GM18511 (cell line): ENCODE measurements around the gene PTPRK.
"Not testable (repeated sequence)": the region's sequence is repeated elsewhere in the genome, so short reads cannot be mapped to it uniquely, and the experiment has no call there.

ENCODE experiments used
- ATAC-seq: cut with Tn5 transposase; IDR thresholded peaks from one replicate; pipeline ENCODE4 v1.9.1; 2021; ENCODE audit warnings: mild to moderate bottlenecking, moderate library complexity; ENCODE audit not compliant: unreplicated experiment

The PTPRK gene

GRCh38 chr6:128047989-128048388, 472.4 kb downstream of the PTPRK start:
- ATAC-seq: no peak

DNA sequence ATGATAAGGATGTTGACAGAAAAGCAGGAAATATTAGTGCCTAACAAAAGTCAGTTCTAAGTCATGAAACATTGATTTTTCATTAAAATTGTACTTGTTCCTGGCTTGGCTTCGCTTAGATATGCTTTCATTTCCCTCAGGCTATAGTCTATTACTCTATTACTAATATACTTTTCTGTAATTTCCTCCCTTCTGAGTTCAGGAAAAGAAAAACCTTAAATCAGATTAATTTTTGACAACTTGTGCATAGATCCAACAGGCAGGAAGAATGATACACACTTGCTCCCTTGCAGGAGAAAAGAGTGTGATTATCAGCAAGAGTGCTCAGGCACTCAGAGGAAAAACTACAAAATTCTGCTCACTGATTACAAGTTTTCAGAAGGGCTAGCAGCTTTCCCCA, 474.4 kb downstream of the PTPRK start:
- no peak for ATAC-seq

- ATAC-seq: no peak
Observed at GRCh38 chr6:128039543-128039942, 480.9 kb downstream of the PTPRK start.

GRCh38 chr6:128036808-128037570, 483.4 kb downstream of the PTPRK start:
- no peak for ATAC-seq

DNA sequence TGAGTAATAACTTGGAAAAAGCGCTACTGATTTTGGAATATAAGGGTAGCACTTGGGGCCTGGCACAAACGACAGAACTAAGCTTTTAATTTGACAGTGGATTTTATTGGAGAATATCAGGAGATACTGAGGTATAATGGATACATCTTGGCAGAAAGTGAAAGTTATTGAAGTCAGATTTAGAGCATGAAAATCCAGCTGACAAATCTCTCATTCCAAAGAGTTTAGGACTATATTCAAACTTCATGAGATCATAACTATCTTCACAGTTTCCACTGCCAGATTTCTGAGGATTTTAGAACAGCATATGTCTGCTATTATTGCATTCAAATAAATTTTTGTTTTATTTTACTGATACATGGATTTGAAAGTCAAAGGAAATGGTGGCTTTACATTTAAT, 487.2 kb downstream of the PTPRK start:
- ATAC-seq: no peak

- ATAC-seq: no peak
Observed at GRCh38 chr6:128032042-128032441, 488.4 kb downstream of the PTPRK start.

DNA sequence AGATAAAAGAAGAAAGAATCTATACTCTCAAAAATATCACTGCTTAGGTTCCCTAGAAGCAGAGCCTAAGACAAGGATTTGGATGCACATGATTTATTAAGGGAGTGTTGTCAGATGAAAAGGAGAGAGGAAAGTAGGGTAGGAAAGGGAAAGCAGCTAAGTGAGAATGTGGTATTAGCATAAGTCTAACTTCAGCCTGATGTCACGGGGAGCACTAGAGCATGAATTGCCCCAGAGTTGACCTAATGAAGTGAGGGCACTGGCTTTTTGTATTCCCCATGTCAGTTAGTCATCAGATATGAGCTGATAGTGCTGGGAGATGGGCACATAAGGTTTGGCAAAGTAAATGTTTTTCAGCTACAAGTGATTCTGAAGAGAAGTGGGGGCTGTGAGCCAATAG, 490.6 kb downstream of the PTPRK start:
- peak; percentile 71 for ATAC-seq

- ATAC-seq: no peak
Observed at GRCh38 chr6:128028183-128028582, 492.2 kb downstream of the PTPRK start.

DNA sequence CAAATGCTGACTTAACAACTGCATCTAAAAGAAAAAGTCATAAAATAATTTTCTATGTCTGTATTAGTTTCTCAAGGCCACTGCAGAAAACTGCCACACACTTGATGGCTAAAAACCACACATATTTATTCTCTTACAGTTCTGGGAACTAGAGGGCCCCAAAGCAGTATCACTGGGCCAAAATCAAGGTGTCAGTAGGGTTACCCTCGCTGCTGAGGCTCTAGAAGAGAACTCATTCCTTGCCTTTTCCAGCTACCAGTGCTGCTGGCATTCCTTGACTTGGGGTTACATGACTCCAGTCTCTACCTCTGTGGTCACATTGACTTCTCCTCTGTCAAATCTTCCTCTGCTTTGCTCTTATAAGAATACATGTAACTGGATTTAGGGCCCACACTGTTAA, 494.9 kb downstream of the PTPRK start:
- ATAC-seq: no peak

GRCh38 chr6:128024969-128025368, 495.4 kb downstream of the PTPRK start:
- no peak for ATAC-seq

GRCh38 chr6:128024046-128024445, 496.4 kb downstream of the PTPRK start:
- no peak for ATAC-seq

- no peak for ATAC-seq
Observed at GRCh38 chr6:128018821-128019220, 501.6 kb downstream of the PTPRK start.

DNA sequence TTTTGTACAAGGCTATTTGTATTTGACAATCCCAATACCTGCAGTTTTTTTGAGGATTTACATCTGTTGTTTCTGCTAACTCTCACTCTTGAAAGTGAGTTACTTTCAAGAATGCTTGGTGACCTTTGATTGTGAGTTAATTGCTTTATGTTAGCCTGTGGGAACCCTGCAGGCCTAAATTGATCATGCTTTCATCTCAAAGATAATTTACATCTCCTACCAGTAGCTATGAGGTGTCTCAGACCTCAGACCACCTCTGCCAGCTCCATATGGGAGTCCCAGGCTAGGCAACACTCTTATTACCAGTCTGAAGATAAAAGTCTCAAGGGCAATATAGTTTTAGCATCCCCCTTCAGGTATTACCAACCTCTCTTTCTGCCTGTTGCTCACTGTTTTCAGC, 503.1 kb downstream of the PTPRK start:
- ATAC-seq: no peak

DNA sequence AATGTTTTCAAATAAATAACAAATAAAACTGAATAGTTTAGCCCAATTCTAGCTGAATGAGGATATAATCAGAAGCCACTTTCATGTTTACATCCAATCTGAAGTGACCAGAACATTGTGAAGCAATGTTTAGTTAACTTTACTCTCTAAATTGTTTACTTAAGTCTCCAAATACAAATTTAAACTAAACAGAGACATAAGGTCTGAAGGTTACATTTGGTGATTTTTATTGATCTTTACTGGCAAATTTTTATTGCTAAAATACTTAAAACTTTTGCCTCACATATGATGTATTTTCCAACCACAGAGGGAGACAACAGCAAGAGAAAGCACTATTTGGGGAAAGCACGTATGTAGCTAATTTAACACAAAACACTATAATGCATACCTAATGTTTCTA, 512.7 kb downstream of the PTPRK start:
- no peak for ATAC-seq

DNA sequence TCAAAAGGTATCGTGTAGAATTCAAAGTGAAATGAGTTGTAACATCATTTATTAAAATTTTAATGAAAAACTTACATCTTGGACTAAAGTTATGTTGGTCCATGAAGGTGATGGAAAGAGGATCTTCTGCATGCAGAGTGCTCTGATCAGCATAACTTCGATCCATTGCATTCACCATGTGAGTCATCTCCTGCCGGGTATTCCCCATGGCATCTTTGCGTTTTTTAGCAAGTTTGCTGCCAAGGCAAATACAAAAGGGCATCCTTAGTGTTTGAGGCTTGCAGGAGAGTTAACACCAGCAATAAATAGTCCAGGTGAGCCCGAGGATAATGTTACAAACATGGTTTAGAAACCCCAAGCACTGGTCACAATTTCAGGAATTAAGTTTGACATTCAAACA, 515.4 kb downstream of the PTPRK start:
- ATAC-seq: no peak

DNA sequence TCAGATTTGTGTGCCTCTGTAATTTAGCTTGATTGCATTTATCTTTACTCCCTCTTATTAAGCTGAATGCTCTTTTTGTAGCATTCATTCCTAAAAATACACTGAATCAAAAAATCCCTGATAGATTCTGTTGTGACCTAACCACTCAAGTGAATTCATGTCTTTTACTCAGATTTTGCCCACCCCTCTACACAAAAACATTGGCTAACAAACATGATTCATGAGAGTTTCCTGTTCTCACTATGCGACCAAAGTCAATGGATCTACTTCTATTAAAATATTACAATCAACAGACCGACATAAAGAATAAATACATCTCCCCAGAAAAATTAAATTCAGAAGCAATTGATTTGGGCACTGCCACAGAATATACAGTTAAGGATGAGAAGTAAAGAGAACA, 520.0 kb downstream of the PTPRK start:
- no peak for ATAC-seq

- no peak for ATAC-seq
Observed at GRCh38 chr6:127998985-127999384, 521.4 kb downstream of the PTPRK start.

- no peak for ATAC-seq
Observed at GRCh38 chr6:127997496-127998164, 522.8 kb downstream of the PTPRK start.

- ATAC-seq: no peak
Observed at GRCh38 chr6:127996925-127997324, 523.5 kb downstream of the PTPRK start.

- no peak for ATAC-seq
Observed at GRCh38 chr6:127992144-127992543, 528.3 kb downstream of the PTPRK start.

- ATAC-seq: no peak
Observed at GRCh38 chr6:127990074-127990473, 530.3 kb downstream of the PTPRK start.

- ATAC-seq: no peak
Observed at GRCh38 chr6:127980996-127981395, 539.4 kb downstream of the PTPRK start.

DNA sequence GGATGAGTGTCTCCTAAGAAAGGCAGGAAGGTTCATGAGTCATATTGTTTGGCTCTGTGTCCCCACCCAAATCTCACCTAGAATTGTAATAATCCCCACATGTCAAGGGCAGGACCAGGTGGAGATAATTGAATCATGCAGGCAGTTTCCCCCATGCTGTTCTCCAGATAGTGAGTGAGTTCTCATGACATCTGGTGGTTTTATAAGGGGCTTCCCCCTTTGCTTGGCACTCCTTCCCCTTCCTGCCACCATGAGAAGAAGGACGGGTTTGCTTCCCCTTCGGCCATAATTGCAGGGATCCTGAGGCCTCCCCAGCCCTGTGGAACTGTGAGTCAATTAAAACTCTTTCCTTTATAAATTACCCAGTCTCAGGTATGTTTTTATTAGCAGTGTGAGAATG, 542.2 kb downstream of the PTPRK start:
- not testable (repeated sequence) for ATAC-seq
